Measurements from ENCODE around the gene TAPT1. TPM values are rescaled to one million over a fixed set of nuclear protein-coding genes. Genes with fewer than 3 reads are reported as not detected.

TAPT1 gene
- total and polyA plus RNA-seq, 2 experiments from 2014 or later: 3.6 to 9.9 TPM

GRCh38 chr4:16165931-16166330 lies 60.3 kb downstream of the TAPT1 start (continued):
- no peak for TF ChIP-seq NANOG (IDR thresholded peaks at IDR 0.05; ENCODE audit: borderline replicate concordance)

DNA sequence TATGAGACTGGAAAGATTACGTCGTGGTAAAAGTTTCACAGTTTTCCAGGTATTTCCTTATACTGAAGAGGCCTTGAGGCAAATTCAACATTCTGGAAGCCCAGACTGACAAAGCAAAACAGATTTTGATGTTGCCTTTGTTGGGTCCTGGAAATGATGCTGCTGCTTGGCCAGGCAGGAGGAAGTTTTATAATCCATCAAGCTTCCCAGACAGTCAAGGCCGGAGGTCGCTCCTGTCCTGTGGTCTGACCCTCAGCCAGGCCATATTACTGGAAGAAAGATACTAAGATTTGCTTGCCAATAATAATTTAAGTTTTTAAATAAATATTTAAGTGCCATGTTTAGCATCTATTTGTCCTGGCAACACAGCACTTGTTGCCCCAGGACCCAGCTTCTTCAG lies 63.4 kb downstream of the TAPT1 start:
- no peak for ATAC-seq
- no peak overlapping the region for H2AFZ ChIP-seq

More for the DNA sequence above, 63.4 kb downstream of the TAPT1 start:
- no peaks in the 10 kb centered on the region for H3K4me1 ChIP-seq (ENCODE audit: insufficient read depth)
- H3K79me2 ChIP-seq (replicated peaks; ENCODE audit: insufficient read depth): no peaks in the 10 kb centered on the region
- H3K4me2 ChIP-seq: no peak overlapping the region
- H3K4me3 ChIP-seq: no peak overlapping the region
- no peaks in the 10 kb centered on the region for H3F3A ChIP-seq (replicated peaks; ENCODE audit: low read depth)
- H3K27me3 ChIP-seq (ENCODE audit: insufficient read depth): no peaks in the 10 kb centered on the region
- TF ChIP-seq ZNF114 (CRISPR knock-in tag; IDR thresholded peaks at IDR 0.05): no peak
- no peak for TF ChIP-seq ZNF331 (CRISPR knock-in tag; IDR thresholded peaks at IDR 0.05; ENCODE audit: low read depth)
- TF ChIP-seq STAT1 (IDR thresholded peaks at IDR 0.05; ENCODE audit: unreplicated experiment): no peak
- TF ChIP-seq EZH2 (IDR thresholded peaks at IDR 0.05; ENCODE audit: low read depth, unreplicated experiment): no peak
- no peak for TF ChIP-seq NANOG (IDR thresholded peaks at IDR 0.05; ENCODE audit: borderline replicate concordance)
- no peak for TF ChIP-seq CTCF (conservative IDR thresholded peaks at IDR 0.05; ENCODE audit: low read depth in 2 of 2)
- TF ChIP-seq CREB1 (CRISPR knock-in tag; IDR thresholded peaks at IDR 0.05; ENCODE audit: low read depth): no peak
- no peak for TF ChIP-seq EZH2phosphoT487 (IDR thresholded peaks at IDR 0.05; ENCODE audit: unreplicated experiment)
- no peak for TF ChIP-seq REST (IDR thresholded peaks at IDR 0.05; ENCODE audit: unreplicated experiment)
- TF ChIP-seq, protein P1, sequence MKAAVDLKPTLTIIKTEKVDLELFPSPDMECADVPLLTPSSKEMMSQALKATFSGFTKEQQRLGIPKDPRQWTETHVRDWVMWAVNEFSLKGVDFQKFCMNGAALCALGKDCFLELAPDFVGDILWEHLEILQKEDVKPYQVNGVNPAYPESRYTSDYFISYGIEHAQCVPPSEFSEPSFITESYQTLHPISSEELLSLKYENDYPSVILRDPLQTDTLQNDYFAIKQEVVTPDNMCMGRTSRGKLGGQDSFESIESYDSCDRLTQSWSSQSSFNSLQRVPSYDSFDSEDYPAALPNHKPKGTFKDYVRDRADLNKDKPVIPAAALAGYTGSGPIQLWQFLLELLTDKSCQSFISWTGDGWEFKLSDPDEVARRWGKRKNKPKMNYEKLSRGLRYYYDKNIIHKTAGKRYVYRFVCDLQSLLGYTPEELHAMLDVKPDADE (IDR thresholded peaks at IDR 0.05): no peak
- TF ChIP-seq POLR2AphosphoS5 (IDR thresholded peaks at IDR 0.05; ENCODE audit: low read depth): no peak
- TF ChIP-seq ZNF462 (CRISPR knock-in tag; IDR thresholded peaks at IDR 0.05): no peak
- H3K36me3 ChIP-seq (ENCODE audit: insufficient read depth): peaks cover 5% of the 10 kb centered on the region; the same call in 1 of the 2 replicates
- H3K27ac ChIP-seq (ENCODE audit: low read depth): no peak overlapping the region
- no peaks in the 10 kb centered on the region for H3K9me2 ChIP-seq (ENCODE audit: insufficient read depth)
- Mint-ChIP-seq H3K27ac (no peak overlapping the region), H3K36me3 (ENCODE audit: low read depth) (peaks cover 19% of the 10 kb centered on the region), H3K9me3 (no peaks in the 10 kb centered on the region), H3K27me3 (ENCODE audit: insufficient read depth, low read depth, poor library complexity) (no peaks in the 10 kb centered on the region), H3K4me1 (peaks cover 8% of the 10 kb centered on the region), H3K4me3 (no peak overlapping the region)
- DNase-seq (ENCODE audit: low spot score): no peak
- no peaks in the 10 kb centered on the region for H4K20me1 ChIP-seq (replicated peaks; ENCODE audit: insufficient read depth)

All from GM23338 (cell line).